Activated CD4-positive, alpha-beta T cell treated with anti-CD3 and anti-CD28 coated beads, Interleukin-2, amount 50 U/mL, for 48 hours (primary cell): ENCODE results near the gene ART1.
"Not testable (repeated sequence)": the region's sequence is repeated elsewhere in the genome, so short reads cannot be mapped to it uniquely, and the experiment has no call there.

Experiments
- DNase-seq, 2 experiments: peaks; one replicate each; pipeline ENCODE4 v3.0.0-alpha.2; 2020

ART1 gene

GRCh38 chr11:3644817-3645235, at the start of gene ART1:
TSS of gene ART1 (plus strand) at chr11:3645128. CDS start at chr11:3659214, 14,086 bp downstream.
- DNase-seq: no peak

GRCh38 chr11:3597743-3598142, 47.2 kb upstream of the ART1 start:
- not testable (repeated sequence) for DNase-seq

GRCh38 chr11:3600201-3600600, 44.7 kb upstream of the ART1 start:
- not testable (repeated sequence) for DNase-seq

GRCh38 chr11:3604167-3604566, 40.8 kb upstream of the ART1 start:
- no peak for DNase-seq

GRCh38 chr11:3605283-3605662, 39.7 kb upstream of the ART1 start:
- DNase-seq: no peak

GRCh38 chr11:3605771-3606203, 39.1 kb upstream of the ART1 start:
- no peak for DNase-seq

GRCh38 chr11:3609416-3610265, 35.3 kb upstream of the ART1 start:
- DNase-seq: peak; percentile 9 to 26

- no peak for DNase-seq
Observed at GRCh38 chr11:3610846-3611245, 34.1 kb upstream of the ART1 start.

- no peak for DNase-seq
Observed at GRCh38 chr11:3611976-3612678, 32.8 kb upstream of the ART1 start.

GRCh38 chr11:3613998-3614741, 30.8 kb upstream of the ART1 start:
- no peak for DNase-seq

- DNase-seq: peak; percentile 64 to 72
Observed at GRCh38 chr11:3614742-3615171, 30.2 kb upstream of the ART1 start.

GRCh38 chr11:3615998-3616397, 28.9 kb upstream of the ART1 start:
- no peak for DNase-seq

- DNase-seq: no peak
Observed at GRCh38 chr11:3616721-3617460, 28.0 kb upstream of the ART1 start.

- DNase-seq: no peak
Observed at GRCh38 chr11:3617990-3618389, 26.9 kb upstream of the ART1 start.

GRCh38 chr11:3622521-3622920, 22.4 kb upstream of the ART1 start:
- DNase-seq: no peak

GRCh38 chr11:3623121-3623520, 21.8 kb upstream of the ART1 start:
- DNase-seq: no peak

- DNase-seq: no peak
Observed at GRCh38 chr11:3623767-3624458, 21.0 kb upstream of the ART1 start.

GRCh38 chr11:3626250-3626960, 18.5 kb upstream of the ART1 start:
- no peak for DNase-seq

GRCh38 chr11:3627291-3627690, 17.6 kb upstream of the ART1 start:
- DNase-seq: no peak

GRCh38 chr11:3631331-3631730, 13.6 kb upstream of the ART1 start:
- no peak for DNase-seq

GRCh38 chr11:3632070-3632660, 12.8 kb upstream of the ART1 start:
- DNase-seq: no peak
